ENCODE results near the gene GIMAP5. TPM values are rescaled to one million over a fixed set of nuclear protein-coding genes. Genes with fewer than 3 reads are reported as not detected.

GIMAP5 gene
- total RNA-seq, 2 donors from 2014 or later, result 2.5 to 5.2 TPM

- H3K4me3 ChIP-seq, result no peak overlapping the region
- H3K4me1 ChIP-seq, result no peaks in the 10 kb centered on the region
- peak overlapping the region; percentile 11 for H3K27ac ChIP-seq
- no peaks in the 10 kb centered on the region for H3K27me3 ChIP-seq
- no peak overlapping the region for H3K9ac ChIP-seq (ENCODE audit: low read depth in 2 of 2, low read length in 2 of 2)
- DNase-seq, result no peak
- intact Hi-C loops (cut with DNase I), result no loop called here
- no peaks in the 10 kb centered on the region for H3K36me3 ChIP-seq
- TF ChIP-seq CTCF (IDR thresholded peaks at IDR 0.05), result no peak
- no peaks in the 10 kb centered on the region for H3K9me3 ChIP-seq
Observed at GRCh38 chr7:150753826-150754603, 16.8 kb downstream of the GIMAP5 start.

GRCh38 chr7:150754951-150755350 is 17.7 kb downstream of the GIMAP5 start:
- Histone ChIP-seq H3K27ac (no peak overlapping the region), H3K4me1 (no peaks in the 10 kb centered on the region), H3K9ac (ENCODE audit: low read depth in 2 of 2, low read length in 2 of 2) (no peak overlapping the region), H3K9me3 (no peaks in the 10 kb centered on the region), H3K36me3 (no peaks in the 10 kb centered on the region), H3K27me3 (no peaks in the 10 kb centered on the region), H3K4me3 (no peak overlapping the region)
- no peak for TF ChIP-seq CTCF (IDR thresholded peaks at IDR 0.05)
- DNase-seq, result no peak
- intact Hi-C loops (cut with DNase I), result loop anchor here (5.0 kb wide), 1 partner anchor 308 kb away; no protein-coding TSS in a partner anchor

GRCh38 chr7:150755473-150756099 is 18.4 kb downstream of the GIMAP5 start:
- intact Hi-C loops (cut with DNase I), result loop anchor here (5.0 kb wide), 1 partner anchor 308 kb away; no protein-coding TSS in a partner anchor
- no peak for DNase-seq
- Histone ChIP-seq H3K36me3 (no peaks in the 10 kb centered on the region), H3K9ac (ENCODE audit: low read depth in 2 of 2, low read length in 2 of 2) (no peak overlapping the region), H3K9me3 (no peaks in the 10 kb centered on the region), H3K4me1 (no peaks in the 10 kb centered on the region), H3K27ac (peak overlapping the region; percentile 53), H3K4me3 (no peak overlapping the region), H3K27me3 (no peaks in the 10 kb centered on the region)
- TF ChIP-seq CTCF (IDR thresholded peaks at IDR 0.05), result no peak

- Histone ChIP-seq H3K27me3 (no peaks in the 10 kb centered on the region), H3K9me3 (no peaks in the 10 kb centered on the region), H3K9ac (ENCODE audit: low read depth in 2 of 2, low read length in 2 of 2) (no peak overlapping the region), H3K27ac (peak overlapping the region; percentile 53), H3K4me1 (no peaks in the 10 kb centered on the region), H3K4me3 (no peak overlapping the region), H3K36me3 (no peaks in the 10 kb centered on the region)
- no peak for TF ChIP-seq CTCF (IDR thresholded peaks at IDR 0.05)
- intact Hi-C loops (cut with DNase I), result loop anchor here (5.0 kb wide), 1 partner anchor 309 kb away; no protein-coding TSS in a partner anchor
- no peak for DNase-seq
Observed at GRCh38 chr7:150756166-150756565, 18.9 kb downstream of the GIMAP5 start.

- Histone ChIP-seq H3K27ac (no peak overlapping the region), H3K36me3 (no peaks in the 10 kb centered on the region), H3K9me3 (no peaks in the 10 kb centered on the region), H3K9ac (ENCODE audit: low read depth in 2 of 2, low read length in 2 of 2) (no peak overlapping the region), H3K4me1 (no peaks in the 10 kb centered on the region), H3K4me3 (no peak overlapping the region), H3K27me3 (no peaks in the 10 kb centered on the region)
- DNase-seq, result no peak
- peak; percentile 33 for TF ChIP-seq CTCF (IDR thresholded peaks at IDR 0.05)
- intact Hi-C loops (cut with DNase I), result loop anchor here (5.0 kb wide), 1 partner anchor 310 kb away; no protein-coding TSS in a partner anchor
Observed at GRCh38 chr7:150756858-150757257, 19.6 kb downstream of the GIMAP5 start.
